Gastrocnemius medialis (tissue), 4 donors: Measurements from ENCODE around the gene CPED1. TPM values are rescaled to one million over a fixed set of nuclear protein-coding genes. Genes with fewer than 3 reads are reported as not detected.
"Not testable (repeated sequence)": the region's sequence is repeated elsewhere in the genome, so short reads cannot be mapped to it uniquely, and the experiment has no call there.

Source experiments
- ATAC-seq, 2 donors: fragments of 150-250 bp; one replicate each; pipeline ENCODE4 v1.9.1; 2016
- DNase-seq, 2 donors: peaks; one replicate each; pipeline ENCODE4 v3.0.0-alpha.2; 2019
- H3K27ac ChIP-seq, 4 donors: fragments of 200-600 bp; sonication (generic); 1 replicate in 1 of 4; 2 replicates in 3 of 4; pipeline ENCODE4 v1.5.1; 2016 to 2018; ENCODE audit warnings: mild to moderate bottlenecking in 2 of 4, moderate library complexity in 1 of 4
- H3K27me3 ChIP-seq, 3 donors: fragments of 200-600 bp; sonication (generic) in 2 of 3; 1 replicate in 1 of 3; 2 replicates in 2 of 3; pipeline versions ENCODE4 v1.5.1 to v1.6.0; 2016 to 2019; ENCODE audit warnings: mild to moderate bottlenecking in 1 of 3, moderate library complexity in 1 of 3
- H3K36me3 ChIP-seq, 2 donors: fragments of 200-600 bp; sonication (generic) in 1 of 2; one replicate each; pipeline ENCODE4 v1.5.1; 2017 to 2018
- H3K4me1 ChIP-seq, 2 donors: fragments of 200-600 bp; sonication (generic) in 1 of 2; one replicate each; pipeline ENCODE4 v1.5.1; 2016 to 2017; ENCODE audit warnings: mild to moderate bottlenecking in 2 of 2
- H3K4me3 ChIP-seq, 4 donors: fragments of 200-600 bp; sonication (generic) in 3 of 4; 1 replicate in 1 of 4; 2 replicates in 3 of 4; pipeline ENCODE4 v1.5.1; 2016 to 2019; ENCODE audit warnings: mild to moderate bottlenecking in 2 of 4
- H3K9me3 ChIP-seq, 3 donors: fragments of 200-600 bp; sonication (generic) in 2 of 3; 1 replicate in 1 of 3; 2 replicates in 2 of 3; pipeline ENCODE4 v1.5.1; 2016 to 2019
- POLR2A ChIP-seq, 2 donors: fragments of 450-650 bp; IDR thresholded peaks; one replicate each; pipeline ENCODE4 v1.6.1; 2017; ENCODE audit warnings: antibody characterized with exemption in 2 of 2, mild to moderate bottlenecking in 2 of 2, moderate library complexity in 2 of 2
- in situ Hi-C, 4 donors: fragments of 200-750 bp; cut with MboI; loops; one replicate each; pipeline versions ENCODE4 v1.15.0 to v1.8.0; 2017; ENCODE audit warnings: low sequenced_read_pairs in 4 of 4
- intact Hi-C: fragments of 100-400 bp; cut with DNase I; formaldehyde crosslinking; loops from one replicate; pipeline ENCODE4 v1.15.1; 2023; ENCODE audit warnings: low total_unique reads
- total RNA-seq, 4 donors: library from RNA; depleted of rRNA; stranded (reverse); fragments of >200 nt; gene quantifications; one replicate each; pipeline versions ENCODE4 v1.1.0 to v1.2.3, GENCODE V29; 2016
- TF ChIP-seq, protein P1 (sequence below), 5 experiments: fragments of 450-650 bp in 3 of 5; fragments of 200-600 bp in 2 of 5; sonication (generic) in 2 of 5; IDR thresholded peaks in 4 of 5; conservative IDR thresholded peaks in 1 of 5; 1 replicate in 4 of 5; 2 replicates in 1 of 5; pipeline ENCODE4 v1.5.1; 2016 to 2019; ENCODE audit warnings: antibody characterized with exemption in 5 of 5, mild to moderate bottlenecking in 3 of 5, moderate library complexity in 3 of 5

Gene CPED1
- total RNA-seq, 4 donors from 2014 or later = 4.8 to 35.5 (median 34.1) TPM

DNA sequence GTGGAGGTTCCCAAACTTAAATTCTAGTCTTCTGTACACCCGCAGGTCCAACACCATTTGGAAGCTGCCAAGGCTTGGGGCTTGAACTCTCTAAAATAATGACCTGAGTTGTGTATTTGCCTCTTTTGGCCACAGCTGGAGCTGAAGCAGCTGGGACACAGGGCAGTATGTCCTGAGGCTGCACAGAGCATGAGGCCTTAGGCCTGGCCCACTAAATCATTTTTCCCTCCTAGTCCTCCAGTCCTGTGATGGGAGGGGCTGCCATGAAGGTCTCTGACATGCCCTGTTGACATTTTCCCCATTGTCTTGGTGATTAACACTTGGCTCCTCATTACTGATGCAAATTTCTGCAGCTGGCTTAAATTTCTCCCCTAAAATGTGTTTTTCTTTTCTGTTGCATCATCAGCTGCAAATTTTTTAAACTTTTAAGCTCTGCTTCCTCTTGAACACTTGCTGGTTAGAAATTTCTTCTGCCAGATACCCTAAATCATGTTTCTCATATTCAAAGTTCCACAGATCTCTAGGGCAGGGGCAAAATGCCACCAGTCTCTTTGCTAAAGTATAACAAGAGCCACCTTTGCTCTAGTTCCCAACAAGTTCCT is 296.7 kb downstream of the CPED1 start:
- Histone ChIP-seq H3K27ac (no peak overlapping the region), H3K4me1 (no peaks in the 10 kb centered on the region), H3K27me3 (no peaks in the 10 kb centered on the region), H3K4me3 (no peak overlapping the region), H3K9me3 (no peaks in the 10 kb centered on the region), H3K36me3 (peaks cover 0 to 38% of the 10 kb centered on the region in 2 donors)
- intact Hi-C loops (no loop called here), in situ Hi-C loops (loop anchor here in 1 of 4 donors (25.0 kb wide), 1 partner anchor 323 kb away; the partner anchor contains the start of gene ING3)
- ATAC-seq (no peak), DNase-seq (no peak)
- TF ChIP-seq POLR2A (IDR thresholded peaks at IDR 0.05) = no peak
- TF ChIP-seq, protein P1, sequence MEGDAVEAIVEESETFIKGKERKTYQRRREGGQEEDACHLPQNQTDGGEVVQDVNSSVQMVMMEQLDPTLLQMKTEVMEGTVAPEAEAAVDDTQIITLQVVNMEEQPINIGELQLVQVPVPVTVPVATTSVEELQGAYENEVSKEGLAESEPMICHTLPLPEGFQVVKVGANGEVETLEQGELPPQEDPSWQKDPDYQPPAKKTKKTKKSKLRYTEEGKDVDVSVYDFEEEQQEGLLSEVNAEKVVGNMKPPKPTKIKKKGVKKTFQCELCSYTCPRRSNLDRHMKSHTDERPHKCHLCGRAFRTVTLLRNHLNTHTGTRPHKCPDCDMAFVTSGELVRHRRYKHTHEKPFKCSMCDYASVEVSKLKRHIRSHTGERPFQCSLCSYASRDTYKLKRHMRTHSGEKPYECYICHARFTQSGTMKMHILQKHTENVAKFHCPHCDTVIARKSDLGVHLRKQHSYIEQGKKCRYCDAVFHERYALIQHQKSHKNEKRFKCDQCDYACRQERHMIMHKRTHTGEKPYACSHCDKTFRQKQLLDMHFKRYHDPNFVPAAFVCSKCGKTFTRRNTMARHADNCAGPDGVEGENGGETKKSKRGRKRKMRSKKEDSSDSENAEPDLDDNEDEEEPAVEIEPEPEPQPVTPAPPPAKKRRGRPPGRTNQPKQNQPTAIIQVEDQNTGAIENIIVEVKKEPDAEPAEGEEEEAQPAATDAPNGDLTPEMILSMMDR (IDR thresholded peaks at IDR 0.05 in 4 of 5, conservative IDR thresholded peaks at IDR 0.05 in 1 of 5) = no peak

DNA sequence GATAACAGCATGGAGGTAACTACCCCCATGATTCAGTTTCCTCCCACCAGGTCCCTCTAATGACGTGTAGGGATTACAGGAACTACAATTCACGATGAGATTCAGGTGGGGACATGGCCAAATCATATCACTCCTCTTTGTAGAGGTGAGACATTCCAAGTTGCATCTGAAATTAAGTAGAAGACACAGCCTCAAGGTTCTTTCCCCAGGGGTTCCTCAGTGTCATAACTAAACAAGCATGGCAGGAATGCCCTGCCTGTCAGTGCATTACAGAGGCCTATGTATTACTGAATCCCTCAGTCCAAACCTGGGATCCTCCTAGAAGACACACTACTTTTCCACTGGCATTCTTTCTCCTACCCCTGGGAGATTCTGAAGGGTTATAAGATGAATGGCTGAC is 297.7 kb downstream of the CPED1 start:
- Histone ChIP-seq H3K4me3 (no peak overlapping the region), H3K4me1 (no peaks in the 10 kb centered on the region), H3K9me3 (no peaks in the 10 kb centered on the region), H3K27me3 (no peaks in the 10 kb centered on the region), H3K36me3 (peaks cover 0 to 27% of the 10 kb centered on the region in 2 donors), H3K27ac (no peak overlapping the region)
- TF ChIP-seq POLR2A (IDR thresholded peaks at IDR 0.05) = no peak
- TF ChIP-seq, protein P1 (IDR thresholded peaks at IDR 0.05 in 4 of 5, conservative IDR thresholded peaks at IDR 0.05 in 1 of 5) = no peak
- in situ Hi-C loops = loop anchor here in 1 of 4 donors (25.0 kb wide), 1 partner anchor 324 kb away; the partner anchor contains the start of gene ING3
- intact Hi-C loops = no loop called here
- no peak for ATAC-seq
- no peak for DNase-seq

DNA sequence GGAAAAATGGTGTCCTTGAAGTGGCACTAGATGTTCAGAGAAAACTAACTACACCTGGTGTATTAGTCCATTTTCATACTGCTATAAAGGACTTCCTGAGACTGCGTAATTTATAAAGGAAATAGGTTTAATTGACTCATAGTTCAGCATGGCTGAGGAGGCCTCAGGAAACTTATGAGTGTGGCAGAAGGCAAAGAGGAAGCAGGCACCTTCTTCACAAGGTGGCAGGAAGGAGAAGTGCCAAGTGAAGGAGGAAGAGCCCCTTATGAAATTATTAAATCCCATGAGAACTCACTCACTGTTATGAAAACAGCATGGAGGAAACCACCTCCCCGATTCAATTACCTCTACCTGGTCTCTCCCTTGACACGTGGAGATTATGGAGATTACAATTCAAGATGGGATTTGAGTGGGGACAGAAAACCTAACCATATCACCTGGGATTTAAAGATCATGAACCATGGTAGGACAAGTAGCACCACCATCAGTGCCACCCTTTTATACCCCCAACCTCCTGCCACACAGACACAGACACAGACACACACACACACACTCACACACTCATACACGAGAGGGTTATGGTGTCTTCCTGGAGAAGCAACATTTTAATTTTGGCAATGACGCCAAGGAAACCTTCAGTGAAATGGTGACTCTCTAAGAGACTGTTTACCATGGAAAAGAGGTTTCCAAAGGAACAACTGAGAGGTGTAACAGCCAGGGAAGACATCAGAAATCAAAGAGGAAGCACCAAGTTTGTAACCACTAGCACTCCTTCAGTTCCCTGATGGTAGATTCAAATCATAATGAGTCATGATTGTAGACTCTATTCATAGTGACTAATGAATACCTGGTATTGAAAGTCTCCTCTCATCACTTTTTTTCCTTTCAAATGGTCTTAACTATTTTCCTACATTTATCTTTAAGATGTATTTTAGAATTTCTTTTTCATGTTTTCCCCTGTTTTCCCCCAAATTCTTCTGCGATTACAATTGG is 298.5 kb downstream of the CPED1 start:
- TF ChIP-seq POLR2A (IDR thresholded peaks at IDR 0.05) = no peak
- TF ChIP-seq, protein P1 (IDR thresholded peaks at IDR 0.05 in 4 of 5, conservative IDR thresholded peaks at IDR 0.05 in 1 of 5) = no peak
- peaks cover 0 to 27% of the 10 kb centered on the region in 2 donors for H3K36me3 ChIP-seq
- in situ Hi-C loops = loop anchor here in 1 of 4 donors (25.0 kb wide), 1 partner anchor 325 kb away; the partner anchor contains the start of gene ING3
- no peaks in the 10 kb centered on the region for H3K9me3 ChIP-seq
- no peaks in the 10 kb centered on the region for H3K27me3 ChIP-seq
- H3K27ac ChIP-seq = no peak overlapping the region
- no peak for ATAC-seq
- intact Hi-C loops = no loop called here
- no peak for DNase-seq
- H3K4me3 ChIP-seq = no peak overlapping the region
- no peaks in the 10 kb centered on the region for H3K4me1 ChIP-seq

DNA sequence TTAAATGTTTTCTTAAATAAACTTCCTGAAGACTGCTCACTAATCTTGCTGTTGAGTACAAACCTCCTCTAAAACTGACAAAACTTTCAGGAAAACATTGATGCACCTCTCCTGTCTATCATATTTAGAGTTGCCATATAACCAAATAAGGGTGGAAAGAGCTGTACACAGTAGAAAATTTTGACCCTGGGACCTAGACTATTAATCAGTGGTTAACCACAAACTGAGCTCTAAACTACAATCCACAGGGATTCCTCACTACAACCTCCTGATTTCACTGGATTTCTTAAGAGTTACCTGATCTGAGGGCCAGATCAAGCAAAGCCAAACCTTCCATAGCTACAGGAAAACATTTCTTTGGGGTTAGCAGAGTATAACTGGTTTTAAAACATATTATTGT is 300.4 kb downstream of the CPED1 start:
- no peak for ATAC-seq
- Histone ChIP-seq H3K27ac (no peak overlapping the region), H3K4me3 (no peak overlapping the region), H3K36me3 (peaks cover 0 to 17% of the 10 kb centered on the region in 2 donors), H3K27me3 (no peaks in the 10 kb centered on the region), H3K4me1 (no peaks in the 10 kb centered on the region), H3K9me3 (no peaks in the 10 kb centered on the region)
- intact Hi-C loops (no loop called here), in situ Hi-C loops (loop anchor here in 1 of 4 donors (25.0 kb wide), 1 partner anchor 327 kb away; the partner anchor contains the start of gene ING3)
- no peak for TF ChIP-seq POLR2A (IDR thresholded peaks at IDR 0.05)
- TF ChIP-seq, protein P1 (IDR thresholded peaks at IDR 0.05 in 4 of 5, conservative IDR thresholded peaks at IDR 0.05 in 1 of 5) = no peak
- no peak for DNase-seq

DNA sequence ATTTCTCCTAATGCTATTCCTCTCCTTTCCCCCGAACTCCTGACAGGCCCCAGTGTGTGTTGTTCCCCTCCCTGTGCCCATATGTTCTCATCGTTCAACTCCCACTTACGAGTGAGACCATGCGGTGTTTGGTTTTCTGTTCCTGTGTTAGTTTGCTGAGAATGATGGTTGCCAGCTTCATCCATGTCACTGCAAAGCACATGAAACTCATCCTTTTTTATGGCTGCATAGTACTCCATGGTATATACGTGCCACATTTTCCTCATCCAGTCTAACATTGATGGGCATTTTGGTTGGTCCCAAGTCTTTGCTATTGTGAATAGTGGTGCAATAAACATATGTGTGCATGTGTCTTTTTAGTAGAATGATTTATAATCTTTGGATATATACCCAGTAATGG is 301.4 kb downstream of the CPED1 start:
- ATAC-seq, H3K9me3 ChIP-seq, intact Hi-C loops, H3K4me3 ChIP-seq, H3K27me3 ChIP-seq, H3K4me1 ChIP-seq, DNase-seq, H3K27ac ChIP-seq: not testable (repeated sequence)
- in situ Hi-C loops = loop anchor here in 1 of 4 donors (25.0 kb wide), 1 partner anchor 328 kb away; the partner anchor contains the start of gene ING3
- H3K36me3 ChIP-seq = peaks cover 0 to 16% of the 10 kb centered on the region in 2 donors
